Mesothelial cell of epicardium (in vitro differentiated cells): ENCODE data around the gene RANBP17. TPM values are rescaled to one million over a fixed set of nuclear protein-coding genes. Genes with fewer than 3 reads are reported as not detected.
"Not testable (repeated sequence)": the region's sequence is repeated elsewhere in the genome, so short reads cannot be mapped to it uniquely, and the experiment has no call there.

Source experiments
- DNase-seq, 2 experiments: peaks; one replicate each; pipeline ENCODE4 v3.0.0; 2021; ENCODE audit warnings: low spot score in 2 of 2; ENCODE audit not compliant: unreplicated experiment in 2 of 2
- H3K27ac Mint-ChIP-seq: 2 replicates; pipeline ENCODE4 v1.8.0; 2021; ENCODE audit warnings: mixed read lengths
- H3K27me3 Mint-ChIP-seq: 2 replicates; pipeline ENCODE4 v1.8.0; 2021; ENCODE audit warnings: low read depth, mixed read lengths
- H3K36me3 Mint-ChIP-seq: 2 replicates; pipeline ENCODE4 v1.8.0; 2021; ENCODE audit warnings: mixed read lengths
- H3K4me1 Mint-ChIP-seq: 2 replicates; pipeline ENCODE4 v1.8.0; 2021; ENCODE audit warnings: mixed read lengths
- H3K4me3 Mint-ChIP-seq: 2 replicates; pipeline ENCODE4 v1.8.0; 2021; ENCODE audit warnings: mild to moderate bottlenecking, moderate library complexity, mixed read lengths
- H3K9me3 Mint-ChIP-seq: 2 replicates; pipeline ENCODE4 v1.8.0; 2021; ENCODE audit warnings: mixed read lengths
- total RNA-seq: library from RNA; stranded (reverse); gene quantifications from 3 replicates; pipeline ENCODE4 v1.2.1, GENCODE V29; 2021
- TF ChIP-seq, protein P1 (sequence below): fragments of 200-600 bp; sonication (generic); IDR thresholded peaks from one replicate; pipeline ENCODE4 v1.5.0; 2021; ENCODE audit warnings: antibody characterized with exemption; ENCODE audit not compliant: unreplicated experiment

Gene RANBP17
- total RNA-seq, 1 donor from 2014 or later, result 60.8 TPM

DNA sequence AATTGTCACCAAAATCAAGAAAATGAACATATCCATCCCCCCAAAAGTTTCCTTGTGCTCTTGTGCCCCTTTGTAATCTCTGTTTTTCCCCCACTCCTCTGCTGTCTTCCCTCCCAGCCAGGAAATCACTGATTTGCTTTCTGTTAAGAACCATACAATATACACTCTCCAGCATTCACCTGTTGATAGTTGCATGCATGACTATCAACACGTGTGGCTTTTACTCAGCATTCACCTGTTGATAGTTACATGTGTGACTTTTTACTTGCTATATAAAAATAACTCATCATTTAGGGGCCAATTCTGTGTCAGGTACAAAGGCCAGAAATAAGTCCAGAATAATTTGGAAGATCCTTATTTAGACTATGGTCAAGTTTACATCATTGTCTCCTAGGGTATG lies 6.0 kb downstream of the RANBP17 start:
- Mint-ChIP-seq H3K4me3 (no peak overlapping the region), H3K27me3 (no peaks in the 10 kb centered on the region), H3K9me3 (peaks cover 17% of the 10 kb centered on the region), H3K4me1 (peaks cover 22% of the 10 kb centered on the region), H3K27ac (no peak overlapping the region), H3K36me3 (peaks cover 22% of the 10 kb centered on the region)
- TF ChIP-seq, protein P1, sequence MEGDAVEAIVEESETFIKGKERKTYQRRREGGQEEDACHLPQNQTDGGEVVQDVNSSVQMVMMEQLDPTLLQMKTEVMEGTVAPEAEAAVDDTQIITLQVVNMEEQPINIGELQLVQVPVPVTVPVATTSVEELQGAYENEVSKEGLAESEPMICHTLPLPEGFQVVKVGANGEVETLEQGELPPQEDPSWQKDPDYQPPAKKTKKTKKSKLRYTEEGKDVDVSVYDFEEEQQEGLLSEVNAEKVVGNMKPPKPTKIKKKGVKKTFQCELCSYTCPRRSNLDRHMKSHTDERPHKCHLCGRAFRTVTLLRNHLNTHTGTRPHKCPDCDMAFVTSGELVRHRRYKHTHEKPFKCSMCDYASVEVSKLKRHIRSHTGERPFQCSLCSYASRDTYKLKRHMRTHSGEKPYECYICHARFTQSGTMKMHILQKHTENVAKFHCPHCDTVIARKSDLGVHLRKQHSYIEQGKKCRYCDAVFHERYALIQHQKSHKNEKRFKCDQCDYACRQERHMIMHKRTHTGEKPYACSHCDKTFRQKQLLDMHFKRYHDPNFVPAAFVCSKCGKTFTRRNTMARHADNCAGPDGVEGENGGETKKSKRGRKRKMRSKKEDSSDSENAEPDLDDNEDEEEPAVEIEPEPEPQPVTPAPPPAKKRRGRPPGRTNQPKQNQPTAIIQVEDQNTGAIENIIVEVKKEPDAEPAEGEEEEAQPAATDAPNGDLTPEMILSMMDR, result no peak
- DNase-seq, result no peak

DNA sequence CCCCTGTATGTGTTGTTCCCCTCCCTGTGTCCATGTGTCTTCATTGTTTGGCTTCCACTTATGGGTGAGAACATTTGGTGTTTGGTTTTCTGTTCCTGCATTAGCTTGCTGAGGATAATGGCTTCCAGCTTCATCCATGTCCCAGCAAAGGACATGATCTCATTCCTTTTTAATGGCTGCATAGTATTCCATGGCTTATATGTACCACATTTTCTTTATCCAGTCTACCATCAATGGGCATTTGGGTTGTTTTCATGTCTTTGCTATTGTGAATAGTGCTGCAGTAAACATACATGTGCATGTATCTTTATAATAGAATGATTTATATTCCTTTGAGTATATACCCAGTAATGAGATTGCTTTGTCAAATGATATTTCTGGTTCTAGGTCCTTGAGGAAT lies 8.6 kb downstream of the RANBP17 start:
- H3K4me3 Mint-ChIP-seq, H3K27ac Mint-ChIP-seq, DNase-seq, H3K4me1 Mint-ChIP-seq, H3K27me3 Mint-ChIP-seq: not testable (repeated sequence)
- H3K36me3 Mint-ChIP-seq, result peaks cover 44% of the 10 kb centered on the region
- peaks cover 39% of the 10 kb centered on the region for H3K9me3 Mint-ChIP-seq

DNA sequence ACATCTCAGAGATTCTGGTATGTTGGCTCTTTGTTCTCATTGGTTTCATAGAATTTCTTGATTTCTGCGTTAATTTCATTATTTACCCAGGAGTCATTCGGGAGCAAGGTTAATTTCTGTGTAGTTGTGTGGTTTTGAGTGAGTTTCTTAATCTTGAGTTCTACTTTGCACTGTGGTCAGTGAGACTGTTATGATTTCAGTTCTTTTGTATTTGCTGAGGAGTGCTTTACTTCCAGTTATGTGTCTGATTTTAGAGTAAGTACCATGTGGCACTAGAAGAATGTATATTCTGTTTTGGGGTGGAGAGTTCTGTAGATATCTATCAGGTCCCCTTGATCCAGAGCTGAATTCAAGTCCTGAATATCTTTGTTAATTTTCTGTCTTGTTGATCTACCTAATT lies 12.2 kb downstream of the RANBP17 start:
- TF ChIP-seq, protein P1, result no peak
- DNase-seq, result no peak
- peaks cover 54% of the 10 kb centered on the region for H3K36me3 Mint-ChIP-seq
- H3K9me3 Mint-ChIP-seq, result peaks cover 54% of the 10 kb centered on the region
- no peaks in the 10 kb centered on the region for H3K27me3 Mint-ChIP-seq
- H3K4me1 Mint-ChIP-seq, result peaks cover 2% of the 10 kb centered on the region
- no peak overlapping the region for H3K27ac Mint-ChIP-seq
- no peak overlapping the region for H3K4me3 Mint-ChIP-seq

DNA sequence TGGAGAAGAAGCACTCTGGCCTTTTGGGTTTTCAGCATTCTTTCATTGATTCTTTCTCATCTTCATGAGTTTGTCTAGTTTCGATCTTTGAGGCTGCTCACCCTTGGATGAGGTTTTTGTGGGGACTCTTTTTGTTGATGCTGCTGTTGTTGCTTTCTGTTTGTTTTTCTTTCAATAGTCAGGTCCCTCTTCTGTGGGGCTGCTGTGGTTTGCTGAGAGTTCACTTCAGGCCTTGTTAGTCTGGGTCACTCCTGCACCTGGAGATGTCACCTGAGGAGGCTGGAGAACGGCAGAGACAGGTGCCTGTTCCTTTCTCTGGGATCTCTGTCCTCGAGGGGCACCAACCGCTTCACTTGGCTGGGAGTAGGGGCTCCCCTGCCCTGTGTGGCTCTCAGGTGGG lies 14.0 kb downstream of the RANBP17 start:
- Mint-ChIP-seq H3K36me3 (peaks cover 52% of the 10 kb centered on the region), H3K4me1 (peaks cover 2% of the 10 kb centered on the region), H3K27ac (no peak overlapping the region), H3K9me3 (peaks cover 54% of the 10 kb centered on the region), H3K27me3 (no peaks in the 10 kb centered on the region), H3K4me3 (no peak overlapping the region)
- TF ChIP-seq, protein P1, result no peak
- no peak for DNase-seq

DNA sequence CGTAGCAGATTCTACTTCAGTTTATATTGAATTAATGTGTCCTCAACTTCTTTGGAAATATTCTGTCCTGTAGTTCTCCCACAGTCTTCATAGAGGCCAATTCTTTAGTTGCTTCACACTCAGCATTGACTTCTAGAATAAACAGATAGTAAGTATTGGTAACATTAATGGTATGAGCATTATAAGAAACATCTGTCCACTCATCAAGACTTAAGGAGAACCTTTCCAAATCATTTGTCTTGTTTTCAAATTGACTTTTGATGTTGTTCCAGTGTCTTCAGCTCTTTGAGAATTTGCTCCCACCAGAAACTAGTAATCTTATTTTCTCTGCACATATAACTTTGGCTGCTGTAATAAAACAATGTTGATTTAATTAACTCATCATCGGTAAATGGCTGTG lies 18.3 kb downstream of the RANBP17 start:
- H3K9me3 Mint-ChIP-seq, result peaks cover 18% of the 10 kb centered on the region
- no peak for DNase-seq
- TF ChIP-seq, protein P1, result no peak
- no peaks in the 10 kb centered on the region for H3K27me3 Mint-ChIP-seq
- no peak overlapping the region for H3K27ac Mint-ChIP-seq
- H3K4me1 Mint-ChIP-seq, result peaks cover 2% of the 10 kb centered on the region
- H3K4me3 Mint-ChIP-seq, result no peak overlapping the region
- H3K36me3 Mint-ChIP-seq, result peaks cover 26% of the 10 kb centered on the region

DNA sequence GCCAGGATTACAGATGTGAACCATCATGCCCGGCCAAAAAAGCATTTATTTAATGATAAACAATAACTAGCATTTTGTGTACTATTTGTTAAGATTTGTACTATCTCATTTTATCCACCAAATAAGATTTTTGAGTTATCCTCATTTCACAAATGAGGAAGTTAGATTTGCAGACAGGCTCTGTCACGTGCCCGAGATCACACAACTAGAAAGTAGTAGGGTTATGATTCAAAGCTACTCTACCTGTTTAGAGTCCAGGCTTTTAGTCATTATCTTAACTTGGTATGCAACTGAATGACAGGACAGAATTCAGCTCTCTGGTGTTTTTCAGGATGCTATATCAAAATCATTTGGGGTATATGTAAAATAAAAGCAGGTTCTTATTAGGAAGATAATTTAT lies 20.5 kb downstream of the RANBP17 start:
- peaks cover 23% of the 10 kb centered on the region for H3K36me3 Mint-ChIP-seq
- peaks cover 4% of the 10 kb centered on the region for H3K4me1 Mint-ChIP-seq
- no peak overlapping the region for H3K27ac Mint-ChIP-seq
- TF ChIP-seq, protein P1, result no peak
- H3K27me3 Mint-ChIP-seq, result no peaks in the 10 kb centered on the region
- H3K4me3 Mint-ChIP-seq, result no peak overlapping the region
- DNase-seq, result no peak
- H3K9me3 Mint-ChIP-seq, result peaks cover 4% of the 10 kb centered on the region
